AG04449 (cell line): ENCODE data around the gene DENND4A.

Experiments used
- CTCF ChIA-PET: fragments of 350-600 bp; formaldehyde crosslinking; extraction: SDS; loops from one replicate; lab custom pipeline; 2021; ENCODE audit warnings: antibody characterized with exemption; lab: Yijun Ruan, JAX
- POLR2A ChIA-PET: fragments of 400-600, 350-600 bp; formaldehyde crosslinking; extraction: SDS; loops from one replicate; lab custom pipeline; 2020; ENCODE audit warnings: antibody characterized with exemption, inconsistent platforms; lab: Yijun Ruan, JAX
- DNase-seq: peaks from one replicate; pipeline ENCODE4 v3.0.0-alpha.2; 2010; ENCODE audit warnings: low read depth, low spot score
- H3K4me3 ChIP-seq: 2 replicates; pipeline ENCODE4 v1.5.1; 2011; ENCODE audit warnings: low read depth, mild to moderate bottlenecking, control low read depth, low read length
- CTCF ChIP-seq: IDR thresholded peaks from one replicate; pipeline ENCODE4 v1.5.1; 2011; ENCODE audit warnings: mild to moderate bottlenecking, moderate library complexity, low read length, control low read depth, inconsistent platforms; ENCODE audit not compliant: insufficient read depth; ENCODE audit errors: missing control alignments

The DENND4A gene

GRCh38 chr15:65675551-65675950 lies 116.5 kb downstream of the DENND4A start:
- ChIA-PET POLR2A (no interaction called here), CTCF (interaction anchor here (0.6 to 2.1 kb wide), 2 partner anchors 37 to 148 kb away, joined by 3 to 8 read pairs; no protein-coding TSS in a partner anchor)
- DNase-seq, result no peak
- no peak for TF ChIP-seq CTCF
- H3K4me3 ChIP-seq, result no peak overlapping the region

- DNase-seq, result no peak
- TF ChIP-seq CTCF, result no peak
- CTCF ChIA-PET, result no interaction called here
- no peak overlapping the region for H3K4me3 ChIP-seq
- POLR2A ChIA-PET, result no interaction called here
These were observed 125.8 kb downstream of the DENND4A start for GRCh38 chr15:65666257-65666656.

GRCh38 chr15:65663521-65663920 lies 128.6 kb downstream of the DENND4A start:
- no peak for TF ChIP-seq CTCF
- no peak overlapping the region for H3K4me3 ChIP-seq
- no peak for DNase-seq
- ChIA-PET CTCF (interaction anchor here (1.1 to 1.3 kb wide), 2 partner anchors 14 to 25 kb away, joined by 3 to 5 read pairs; no protein-coding TSS in a partner anchor), POLR2A (no interaction called here)

- DNase-seq, result no peak
- ChIA-PET CTCF (interaction anchor here (1.1 to 5.6 kb wide), 3 partner anchors 10 to 22 kb away, joined by 3 to 24 read pairs (median 3); no protein-coding TSS in a partner anchor), POLR2A (no interaction called here)
- TF ChIP-seq CTCF, result no peak
- H3K4me3 ChIP-seq, result no peak overlapping the region
These were observed 131.2 kb downstream of the DENND4A start for GRCh38 chr15:65660927-65661326.

GRCh38 chr15:65659502-65660052 lies 132.5 kb downstream of the DENND4A start:
- H3K4me3 ChIP-seq, result no peak overlapping the region
- POLR2A ChIA-PET, result no interaction called here
- TF ChIP-seq CTCF, result no peak
- DNase-seq, result no peak
- CTCF ChIA-PET, result interaction anchor here (1.1 to 5.6 kb wide), 5 partner anchors 8 to 198 kb away, joined by 3 to 24 read pairs (median 4); no protein-coding TSS in a partner anchor

- ChIA-PET CTCF (interaction anchor here (1.4 to 5.0 kb wide), 2 partner anchors 11 to 17 kb away, joined by 5 to 49 read pairs; no protein-coding TSS in a partner anchor), POLR2A (no interaction called here)
- H3K4me3 ChIP-seq, result no peak overlapping the region
- no peak for DNase-seq
- no peak for TF ChIP-seq CTCF
These were observed 136.6 kb downstream of the DENND4A start for GRCh38 chr15:65655457-65655856.
